ENCODE results near the gene TGM6. TPM values are rescaled to one million over a fixed set of nuclear protein-coding genes. Genes with fewer than 3 reads are reported as not detected.

TGM6 gene
- total RNA-seq, 1 experiment from 2014 or later, result not detected

DNA sequence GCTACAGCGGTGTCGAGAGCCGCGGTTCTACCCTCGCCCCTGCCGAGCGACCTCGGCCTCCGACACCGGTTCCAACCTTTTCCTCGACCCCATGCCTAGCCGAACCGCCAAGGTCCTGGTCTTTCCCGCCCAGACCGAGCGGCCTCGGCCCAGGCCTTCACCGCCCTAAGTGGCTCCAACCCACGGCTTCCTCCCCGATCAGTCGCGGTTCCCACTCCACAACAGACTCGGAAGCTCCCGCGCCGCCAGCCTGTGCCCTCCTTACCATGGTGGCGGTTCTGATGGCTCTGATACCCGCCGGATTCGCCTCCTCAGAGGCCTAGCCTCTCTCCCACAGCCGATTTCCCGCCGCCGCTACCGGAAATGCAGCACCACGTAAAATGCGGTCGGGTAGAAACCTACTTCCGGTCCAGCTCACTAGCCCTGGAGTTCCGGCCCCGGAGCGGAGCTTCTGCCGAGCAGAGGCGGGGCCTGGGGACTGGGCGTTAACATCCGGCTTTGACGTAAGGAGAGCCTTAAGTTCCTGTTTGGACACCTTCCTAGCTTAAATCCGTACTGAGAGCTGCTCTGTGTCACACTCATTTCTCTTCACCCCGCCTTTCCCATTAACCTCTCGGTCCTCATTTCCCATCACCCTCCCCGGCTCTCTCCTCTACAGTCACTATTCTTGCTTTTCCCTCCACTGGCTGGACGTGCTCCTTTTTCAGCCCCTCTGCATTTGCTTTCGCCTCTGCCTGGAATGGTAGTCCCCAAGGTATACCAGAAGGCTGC is 89.9 kb downstream of the TGM6 start, which contains the start of gene SNRPB:
SNRPB (minus strand) TSS at position 367 of the 771 bp plus-strand sequence; CDS start at position 268, 99 bp downstream.
- Mint-ChIP-seq H3K36me3 (ENCODE audit: insufficient read depth, unreplicated experiment) (peaks cover 50% of the 10 kb centered on the region), H3K27ac (ENCODE audit: unreplicated experiment) (peak within 1 kb of the TSS; percentile 99), H3K4me3 (ENCODE audit: low read depth, unreplicated experiment) (peak within 1 kb of the TSS; percentile 95), H3K27me3 (ENCODE audit: unreplicated experiment) (no peaks in the 10 kb centered on the region), H3K9me3 (ENCODE audit: low read depth, unreplicated experiment) (no peaks in the 10 kb centered on the region), H3K4me1 (ENCODE audit: low read depth, unreplicated experiment) (peaks cover 28% of the 10 kb centered on the region)
- intact Hi-C loops (cut with micrococcal nuclease; ENCODE audit: unreplicated experiment), result no loop called here
- peak; percentile 91 for DNase-seq
- BruUV-seq (replicated peaks), result no TSS peak
- CTCF ChIA-PET, result interaction anchor here (1.0 to 1.2 kb wide), 2 partner anchors 178 to 182 kb away, joined by 3 to 4 read pairs; no protein-coding TSS in a partner anchor
- TF ChIP-seq, protein P1, sequence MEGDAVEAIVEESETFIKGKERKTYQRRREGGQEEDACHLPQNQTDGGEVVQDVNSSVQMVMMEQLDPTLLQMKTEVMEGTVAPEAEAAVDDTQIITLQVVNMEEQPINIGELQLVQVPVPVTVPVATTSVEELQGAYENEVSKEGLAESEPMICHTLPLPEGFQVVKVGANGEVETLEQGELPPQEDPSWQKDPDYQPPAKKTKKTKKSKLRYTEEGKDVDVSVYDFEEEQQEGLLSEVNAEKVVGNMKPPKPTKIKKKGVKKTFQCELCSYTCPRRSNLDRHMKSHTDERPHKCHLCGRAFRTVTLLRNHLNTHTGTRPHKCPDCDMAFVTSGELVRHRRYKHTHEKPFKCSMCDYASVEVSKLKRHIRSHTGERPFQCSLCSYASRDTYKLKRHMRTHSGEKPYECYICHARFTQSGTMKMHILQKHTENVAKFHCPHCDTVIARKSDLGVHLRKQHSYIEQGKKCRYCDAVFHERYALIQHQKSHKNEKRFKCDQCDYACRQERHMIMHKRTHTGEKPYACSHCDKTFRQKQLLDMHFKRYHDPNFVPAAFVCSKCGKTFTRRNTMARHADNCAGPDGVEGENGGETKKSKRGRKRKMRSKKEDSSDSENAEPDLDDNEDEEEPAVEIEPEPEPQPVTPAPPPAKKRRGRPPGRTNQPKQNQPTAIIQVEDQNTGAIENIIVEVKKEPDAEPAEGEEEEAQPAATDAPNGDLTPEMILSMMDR (IDR thresholded peaks at IDR 0.05; ENCODE audit: unreplicated experiment), result no peak

- TF ChIP-seq, protein P1 (IDR thresholded peaks at IDR 0.05; ENCODE audit: unreplicated experiment), result no peak
- intact Hi-C loops (cut with micrococcal nuclease; ENCODE audit: unreplicated experiment), result no loop called here
- CTCF ChIA-PET, result no interaction called here
- H3K4me1 Mint-ChIP-seq (ENCODE audit: low read depth, unreplicated experiment), result peaks cover 17% of the 10 kb centered on the region
- no TSS peak for BruUV-seq (replicated peaks)
- peaks cover 35% of the 10 kb centered on the region for H3K36me3 Mint-ChIP-seq (ENCODE audit: insufficient read depth, unreplicated experiment)
- no peak overlapping the region for H3K27ac Mint-ChIP-seq (ENCODE audit: unreplicated experiment)
- H3K9me3 Mint-ChIP-seq (ENCODE audit: low read depth, unreplicated experiment), result no peaks in the 10 kb centered on the region
- H3K27me3 Mint-ChIP-seq (ENCODE audit: unreplicated experiment), result no peaks in the 10 kb centered on the region
- no peak overlapping the region for H3K4me3 Mint-ChIP-seq (ENCODE audit: low read depth, unreplicated experiment)
- no peak for DNase-seq
Observed at GRCh38 chr20:2473516-2473915, 92.8 kb downstream of the TGM6 start.

DNA sequence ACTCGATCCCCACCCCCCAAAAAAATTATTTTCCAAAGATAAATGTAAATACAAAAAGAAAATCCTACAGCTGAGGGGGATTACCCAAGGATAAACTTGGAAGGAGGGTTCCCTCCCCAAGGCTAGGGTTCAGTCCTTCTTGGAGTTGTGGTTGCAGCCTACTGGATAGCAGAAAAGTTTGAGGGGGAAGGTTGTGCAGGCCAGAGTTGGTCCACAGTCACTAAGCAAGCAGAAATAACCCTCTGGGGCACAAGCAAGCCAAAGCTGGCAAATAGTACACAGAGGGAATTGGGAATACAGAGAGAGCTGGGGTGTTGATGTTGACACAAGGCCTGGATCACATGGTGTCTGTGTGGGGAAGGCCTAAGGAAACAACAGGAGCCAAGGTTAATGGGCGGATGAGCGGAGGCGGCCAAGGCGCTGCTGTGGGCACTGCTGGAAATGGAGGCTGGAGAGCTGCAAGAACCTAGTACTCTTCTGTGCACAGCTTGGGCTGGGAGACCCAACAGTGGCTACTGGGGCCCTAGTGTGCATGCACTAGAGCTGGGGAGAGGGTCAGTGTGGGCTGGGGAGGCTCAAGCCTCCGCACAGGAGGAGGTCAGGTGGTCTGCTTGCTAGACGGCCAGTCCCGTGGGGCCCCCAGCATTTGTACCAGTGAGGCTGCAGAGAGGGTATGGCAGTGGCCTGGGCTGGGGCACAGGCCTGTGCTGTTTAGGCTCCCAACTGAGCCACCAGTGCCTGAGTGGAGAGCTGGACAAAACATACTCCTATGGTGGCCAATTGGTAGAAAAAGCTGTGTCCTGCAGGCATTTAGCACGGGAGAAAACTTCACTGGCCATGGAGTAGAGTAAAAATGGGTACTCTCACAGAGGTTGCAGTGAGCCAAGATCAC is 95.4 kb downstream of the TGM6 start:
- H3K4me1 Mint-ChIP-seq (ENCODE audit: low read depth, unreplicated experiment), result peaks cover 5% of the 10 kb centered on the region
- no peak for DNase-seq
- no TSS peak for BruUV-seq (replicated peaks)
- H3K27me3 Mint-ChIP-seq (ENCODE audit: unreplicated experiment), result no peaks in the 10 kb centered on the region
- H3K4me3 Mint-ChIP-seq (ENCODE audit: low read depth, unreplicated experiment), result no peak overlapping the region
- no peaks in the 10 kb centered on the region for H3K9me3 Mint-ChIP-seq (ENCODE audit: low read depth, unreplicated experiment)
- intact Hi-C loops (cut with micrococcal nuclease; ENCODE audit: unreplicated experiment), result no loop called here
- CTCF ChIA-PET, result no interaction called here
- no peak overlapping the region for H3K27ac Mint-ChIP-seq (ENCODE audit: unreplicated experiment)
- TF ChIP-seq, protein P1 (IDR thresholded peaks at IDR 0.05; ENCODE audit: unreplicated experiment), result no peak
- peaks cover 10% of the 10 kb centered on the region for H3K36me3 Mint-ChIP-seq (ENCODE audit: insufficient read depth, unreplicated experiment)

GRCh38 chr20:2476742-2477615 is 96.3 kb downstream of the TGM6 start:
- no peak for DNase-seq
- TF ChIP-seq, protein P1 (IDR thresholded peaks at IDR 0.05; ENCODE audit: unreplicated experiment), result no peak
- H3K36me3 Mint-ChIP-seq (ENCODE audit: insufficient read depth, unreplicated experiment), result peaks cover 10% of the 10 kb centered on the region

More at GRCh38 chr20:2476742-2477615, 96.3 kb downstream of the TGM6 start:
- H3K4me3 Mint-ChIP-seq (ENCODE audit: low read depth, unreplicated experiment), result no peak overlapping the region
- H3K9me3 Mint-ChIP-seq (ENCODE audit: low read depth, unreplicated experiment), result no peaks in the 10 kb centered on the region
- CTCF ChIA-PET, result no interaction called here
- H3K27me3 Mint-ChIP-seq (ENCODE audit: unreplicated experiment), result no peaks in the 10 kb centered on the region
- no TSS peak for BruUV-seq (replicated peaks)
- intact Hi-C loops (cut with micrococcal nuclease; ENCODE audit: unreplicated experiment), result no loop called here
- H3K27ac Mint-ChIP-seq (ENCODE audit: unreplicated experiment), result no peak overlapping the region
- no peaks in the 10 kb centered on the region for H3K4me1 Mint-ChIP-seq (ENCODE audit: low read depth, unreplicated experiment)

All from Calu3 (cell line).